B cell (primary cell): ENCODE measurements around the gene NFIC. TPM values are rescaled to one million over a fixed set of nuclear protein-coding genes. Genes with fewer than 3 reads are reported as not detected.

Source experiments
- ATAC-seq: fragments of 200-7000 bp; cut with Tn5 transposase; one replicate; pipeline ENCODE4 v1.10.0; 2021; ENCODE audit warnings: low read depth, mild to moderate bottlenecking, moderate number of reproducible peaks, moderate library complexity
- CTCF ChIA-PET: fragments of 350-600 bp; sonication (Branson Sonifier 250); formaldehyde crosslinking; loops from one replicate; lab custom pipeline; 2021; ENCODE audit warnings: antibody characterized with exemption, inconsistent platforms; lab: Charles Lee
- POLR2A ChIA-PET: fragments of 350-600 bp; sonication (Branson Sonifier 250); formaldehyde crosslinking; loops from one replicate; lab custom pipeline; 2021; ENCODE audit warnings: antibody characterized with exemption; lab: Charles Lee
- DNase-seq: peaks from one replicate; pipeline ENCODE4 v3.0.0; 2013
- H2AFZ ChIP-seq: 2 replicates; pipeline ENCODE4 v1.6.1; 2012; ENCODE audit warnings: mild to moderate bottlenecking, low read depth, low read length; ENCODE audit not compliant: insufficient read depth, poor library complexity, severe bottlenecking
- H3K27ac ChIP-seq, 2 donors: 1 replicate in 1 of 2; 2 replicates in 1 of 2; pipeline ENCODE4 v1.5.1; 2012 to 2013; ENCODE audit warnings: low read length in 2 of 2, mild to moderate bottlenecking in 2 of 2, moderate library complexity in 1 of 2
- H3K27me3 ChIP-seq, 4 experiments: fragments of 200-600 bp in 1 of 4; sonication (generic) in 1 of 4; replicated peaks in 1 of 4; 1 replicate in 2 of 4; 2 replicates in 2 of 4; pipeline versions ENCODE4 v1.6.1 to v1.7.0; 2013 to 2016; ENCODE audit warnings: low read length in 3 of 4, mild to moderate bottlenecking in 2 of 4, mixed read lengths in 1 of 4, moderate library complexity in 1 of 4; ENCODE audit not compliant: insufficient read depth in 4 of 4, control insufficient read depth in 3 of 4; ENCODE audit errors: control extremely low read depth in 1 of 4
- H3K36me3 ChIP-seq, 2 experiments: replicated peaks in 1 of 2; 1 replicate in 1 of 2; 2 replicates in 1 of 2; pipeline versions ENCODE4 v1.6.1 to v1.7.1; 2013; ENCODE audit warnings: low read length in 1 of 2; ENCODE audit not compliant: insufficient read depth in 2 of 2, control insufficient read depth in 1 of 2; ENCODE audit errors: control extremely low read depth in 1 of 2, extremely low read depth in 1 of 2
- H3K4me1 ChIP-seq, 2 donors: fragments of 200-600 bp in 1 of 2; sonication (generic) in 1 of 2; 1 replicate in 1 of 2; 2 replicates in 1 of 2; pipeline versions ENCODE4 v1.5.1 to v1.6.1; 2013 to 2017; ENCODE audit warnings: low read length in 2 of 2; ENCODE audit not compliant: control insufficient read depth in 2 of 2, insufficient read depth in 2 of 2
- H3K4me2 ChIP-seq: replicated peaks from 2 replicates; pipeline ENCODE3; 2012; ENCODE audit warnings: mild to moderate bottlenecking, low read depth, low read length; ENCODE audit not compliant: poor library complexity, severe bottlenecking
- H3K4me3 ChIP-seq, 5 experiments: fragments of 200-600 bp in 1 of 5; sonication (generic) in 1 of 5; 1 replicate in 3 of 5; 2 replicates in 2 of 5; pipeline versions ENCODE4 v1.5.1 to v1.7.0; 2011 to 2016; ENCODE audit warnings: low read length in 4 of 5, mild to moderate bottlenecking in 4 of 5, low read depth in 2 of 5, control low read depth in 1 of 5, moderate library complexity in 1 of 5; ENCODE audit not compliant: insufficient read depth in 1 of 5; ENCODE audit errors: control extremely low read depth in 1 of 5, extremely low read depth in 1 of 5
- H3K79me2 ChIP-seq: fragments of 200-600 bp; sonication (generic); one replicate; pipeline ENCODE4 v1.6.0; 2016; ENCODE audit warnings: low read length; ENCODE audit not compliant: control insufficient read depth, insufficient read depth
- H3K9ac ChIP-seq: fragments of 200-600 bp; sonication (generic); 2 replicates; pipeline ENCODE4 v1.6.1; 2017; ENCODE audit warnings: mild to moderate bottlenecking, low read length, moderate library complexity
- H3K9me3 ChIP-seq, 3 donors: one replicate each; pipeline versions ENCODE4 v1.6.1 to v1.7.1; 2013; ENCODE audit warnings: low read length in 2 of 3; ENCODE audit not compliant: control insufficient read depth in 2 of 3, insufficient read depth in 1 of 3; ENCODE audit errors: control extremely low read depth in 1 of 3
- H4K20me1 ChIP-seq: 2 replicates; pipeline ENCODE4 v1.6.0; 2012; ENCODE audit warnings: mild to moderate bottlenecking, low read length; ENCODE audit not compliant: insufficient read depth, control insufficient read depth, poor library complexity, severe bottlenecking
- H3K27ac Mint-ChIP-seq: one replicate; pipeline ENCODE4 v1.8.0; 2021; ENCODE audit warnings: mixed read lengths
- H3K27me3 Mint-ChIP-seq: one replicate; pipeline ENCODE4 v1.8.0; 2021; ENCODE audit warnings: mixed read lengths
- H3K4me1 Mint-ChIP-seq: one replicate; pipeline ENCODE4 v1.8.0; 2021; ENCODE audit warnings: mixed read lengths
- H3K4me3 Mint-ChIP-seq: one replicate; pipeline ENCODE4 v1.8.0; 2021; ENCODE audit warnings: mixed read lengths
- H3K9me3 Mint-ChIP-seq: one replicate; pipeline ENCODE4 v1.8.0; 2022; ENCODE audit warnings: mixed read lengths; ENCODE audit not compliant: insufficient read depth
- EZH2 ChIP-seq: IDR thresholded peaks from 2 replicates; pipeline ENCODE4 v1.6.1; 2012; ENCODE audit warnings: borderline replicate concordance, low read depth, mild to moderate bottlenecking, moderate library complexity, low read length; ENCODE audit not compliant: insufficient read depth, poor library complexity, severe bottlenecking
- WGBS: methylation state at CpG from one replicate; pipeline ENCODE4 v1.1.5; 2013; ENCODE audit warnings: missing lambda C conversion rate; ENCODE audit not compliant: insufficient coverage; 5-methylcytosine and 5-hydroxymethylcytosine counted together
- intact Hi-C: fragments of 100-400 bp; cut with micrococcal nuclease; formaldehyde crosslinking; loops from one replicate; pipeline ENCODE4 v1.10.0; 2022
- polyA plus RNA-seq: library from polyadenylated mRNA; depleted of rRNA; stranded (reverse); fragments of >200 nt; gene quantifications from 2 replicates; pipeline ENCODE4 v1.2.3, GENCODE V29; 2012
- total RNA-seq, 2 donors: library from RNA; stranded (reverse); fragments of 120-200 nt in 1 of 2; gene quantifications; 1 replicate in 1 of 2; 2 replicates in 1 of 2; pipeline versions ENCODE4 v1.2.3 to v1.2.4, GENCODE V29; 2013 to 2022
- TF ChIP-seq, protein P1 (sequence below): fragments of 200-600 bp; IDR thresholded peaks from one replicate; pipeline ENCODE4 v1.8.0; 2022; ENCODE audit warnings: antibody characterized with exemption, mild to moderate bottlenecking

The NFIC gene
- total and polyA plus RNA-seq, 2 donors (not counting 1 experiment from before 2014, with no cell fraction given) = 3.8 to 23.6 TPM

DNA sequence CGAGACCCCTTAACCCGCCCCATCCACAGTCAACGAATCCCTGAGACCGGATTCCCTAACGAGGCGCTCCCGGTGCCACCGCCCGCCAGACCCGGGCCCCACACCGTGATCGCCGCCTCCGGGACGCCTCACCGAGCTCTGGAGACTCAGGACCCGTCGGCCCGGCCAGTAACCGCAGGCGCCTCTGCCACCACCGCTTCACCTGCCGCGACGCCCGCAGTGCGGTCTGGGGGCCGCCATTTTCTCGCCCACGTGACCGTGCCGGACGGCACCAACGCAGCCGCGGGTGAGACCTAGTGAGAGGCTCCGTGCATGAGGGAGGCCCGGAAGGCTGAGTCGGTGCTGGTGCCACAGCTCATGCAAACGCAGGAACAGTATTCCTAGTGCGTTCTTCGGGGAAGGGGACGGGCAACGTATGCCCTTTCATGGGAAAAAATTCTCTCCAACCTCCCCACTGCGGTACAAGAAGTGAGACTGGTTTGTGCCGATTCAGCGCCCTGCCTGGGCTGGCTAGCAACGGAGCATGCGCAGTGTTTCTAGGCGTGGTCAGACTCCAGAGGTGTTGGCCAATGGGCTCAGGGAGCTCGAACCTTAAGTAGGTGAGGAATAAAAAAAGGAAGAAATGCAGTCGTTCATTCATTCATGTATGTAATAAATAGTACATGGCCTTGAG is 134.2 kb downstream of the NFIC start, which contains the start of gene DOHH:
TSS of gene DOHH (minus strand) at position 246 of the 673 bp plus-strand sequence. CDS start 3,860 bp downstream, outside the sequence.
- Histone ChIP-seq H3K9ac (peak within 1 kb of the TSS; percentile 84), H3K27me3 (no peaks in the 10 kb centered on the region), H3K79me2 (peaks cover 41% of the 10 kb centered on the region), H3K9me3 (no peaks in the 10 kb centered on the region), H3K4me3 (peak within 1 kb of the TSS; percentile 84 to 95 (median 89)), H3K36me3 (peaks cover 0 to 10% of the 10 kb centered on the region in 2 experiments), H4K20me1 (no peaks in the 10 kb centered on the region), H3K4me2 (peak within 1 kb of the TSS; percentile 88), H2AFZ (peak within 1 kb of the TSS; percentile 86), H3K27ac (peak within 1 kb of the TSS; percentile 93 to 96), H3K4me1 (peaks cover 10 to 21% of the 10 kb centered on the region in 2 donors)
- TF ChIP-seq, protein P1, sequence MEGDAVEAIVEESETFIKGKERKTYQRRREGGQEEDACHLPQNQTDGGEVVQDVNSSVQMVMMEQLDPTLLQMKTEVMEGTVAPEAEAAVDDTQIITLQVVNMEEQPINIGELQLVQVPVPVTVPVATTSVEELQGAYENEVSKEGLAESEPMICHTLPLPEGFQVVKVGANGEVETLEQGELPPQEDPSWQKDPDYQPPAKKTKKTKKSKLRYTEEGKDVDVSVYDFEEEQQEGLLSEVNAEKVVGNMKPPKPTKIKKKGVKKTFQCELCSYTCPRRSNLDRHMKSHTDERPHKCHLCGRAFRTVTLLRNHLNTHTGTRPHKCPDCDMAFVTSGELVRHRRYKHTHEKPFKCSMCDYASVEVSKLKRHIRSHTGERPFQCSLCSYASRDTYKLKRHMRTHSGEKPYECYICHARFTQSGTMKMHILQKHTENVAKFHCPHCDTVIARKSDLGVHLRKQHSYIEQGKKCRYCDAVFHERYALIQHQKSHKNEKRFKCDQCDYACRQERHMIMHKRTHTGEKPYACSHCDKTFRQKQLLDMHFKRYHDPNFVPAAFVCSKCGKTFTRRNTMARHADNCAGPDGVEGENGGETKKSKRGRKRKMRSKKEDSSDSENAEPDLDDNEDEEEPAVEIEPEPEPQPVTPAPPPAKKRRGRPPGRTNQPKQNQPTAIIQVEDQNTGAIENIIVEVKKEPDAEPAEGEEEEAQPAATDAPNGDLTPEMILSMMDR = no peak
- no peak for TF ChIP-seq EZH2
- H3K4me3 Mint-ChIP-seq = peak within 1 kb of the TSS; percentile 93
- ATAC-seq (peak; percentile 90), DNase-seq (peak; percentile 99)
- WGBS = 0% methylated on average over 44 of the region's 52 CpGs
- no peaks in the 10 kb centered on the region for H3K27me3 Mint-ChIP-seq
- ChIA-PET POLR2A (interaction anchor here (0.6 to 1.5 kb wide), 3 partner anchors 15 to 1895 kb away, joined by 4 to 8 read pairs (median 6); partner anchors contain the start of genes MRPL54 and UQCR11), CTCF (interaction anchor here (0.6 to 1.2 kb wide), 3 partner anchors 66 to 550 kb away, joined by 3 to 6 read pairs (median 5); no protein-coding TSS in a partner anchor)
- H3K9me3 Mint-ChIP-seq = no peaks in the 10 kb centered on the region
- intact Hi-C loops = loop anchor here (1.0 to 10.0 kb wide), 4 partner anchors 65 to 974 kb away; partner anchors contain the start of genes CACTIN, HDGFL2 and NCLN
- peak within 1 kb of the TSS; percentile 95 for H3K27ac Mint-ChIP-seq
- peaks cover 24% of the 10 kb centered on the region for H3K4me1 Mint-ChIP-seq

DNA sequence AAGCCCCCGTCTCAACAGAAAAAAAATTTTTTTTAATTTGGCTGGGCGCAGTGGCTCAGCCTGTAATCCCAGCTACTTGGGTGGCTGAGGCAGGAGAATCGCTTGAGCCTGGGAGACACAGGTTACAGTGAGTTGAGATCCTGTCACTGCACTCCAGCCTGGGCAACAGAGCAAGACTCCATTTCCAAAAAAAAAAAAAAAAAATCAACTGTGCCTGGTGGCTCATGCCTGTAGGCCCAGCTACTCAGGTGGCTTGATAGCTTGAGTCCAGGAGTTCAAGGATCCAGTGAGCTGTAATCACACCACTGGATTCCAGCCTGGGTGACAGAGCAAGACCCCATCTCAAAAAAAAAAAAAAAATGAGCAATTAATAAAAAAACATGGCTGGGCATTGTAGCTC is 135.4 kb downstream of the NFIC start:
- no peaks in the 10 kb centered on the region for H4K20me1 ChIP-seq
- ChIA-PET CTCF (interaction anchor here (1.1 kb wide), 2 partner anchors 17 to 201 kb away, joined by 3 to 5 read pairs; no protein-coding TSS in a partner anchor), POLR2A (interaction anchor here (1.5 kb wide), 1 partner anchor 261 kb away, joined by 4 read pairs; the partner anchor contains the start of gene MRPL54)
- H3K79me2 ChIP-seq = peaks cover 49% of the 10 kb centered on the region
- H3K9ac ChIP-seq = no peak overlapping the region
- ATAC-seq (no peak), DNase-seq (no peak)
- intact Hi-C loops = loop anchor here (2.0 to 10.0 kb wide), 2 partner anchors 125 to 973 kb away; partner anchors contain the start of genes CACTIN and HDGFL2
- Mint-ChIP-seq H3K4me1 (peaks cover 30% of the 10 kb centered on the region), H3K9me3 (no peaks in the 10 kb centered on the region), H3K27ac (no peak overlapping the region), H3K4me3 (no peak overlapping the region), H3K27me3 (no peaks in the 10 kb centered on the region)
- no peak overlapping the region for H3K4me3 ChIP-seq
- peaks cover 0 to 1% of the 10 kb centered on the region in 2 experiments for H3K36me3 ChIP-seq
- no peak overlapping the region for H3K4me2 ChIP-seq
- H3K9me3 ChIP-seq = no peaks in the 10 kb centered on the region
- TF ChIP-seq, protein P1 = no peak
- no peak for TF ChIP-seq EZH2
- 83% methylated on average over 1 of the region's 3 CpGs for WGBS
- peaks cover 10 to 23% of the 10 kb centered on the region in 2 donors for H3K4me1 ChIP-seq
- H3K27me3 ChIP-seq = no peaks in the 10 kb centered on the region
- no peak overlapping the region for H3K27ac ChIP-seq
- H2AFZ ChIP-seq = no peak overlapping the region
